HG03439 (cell line): ENCODE results near the gene UBQLN4.

Experiments used
- ATAC-seq: cut with Tn5 transposase; IDR thresholded peaks from one replicate; pipeline ENCODE4 v1.9.1; 2021; ENCODE audit warnings: mild to moderate bottlenecking, moderate library complexity; ENCODE audit not compliant: unreplicated experiment

Gene UBQLN4

GRCh38 chr1:156020293-156021092 is 33.1 kb downstream of the UBQLN4 start, which contains the start of gene SSR2:
Gene SSR2, minus strand, starts transcription at chr1:156020951. Its CDS starts 784 bp downstream, at chr1:156020167.
- ATAC-seq: peak; percentile 89

GRCh38 chr1:156019946-156020292 is 33.7 kb downstream of the UBQLN4 start:
- ATAC-seq: no peak

DNA sequence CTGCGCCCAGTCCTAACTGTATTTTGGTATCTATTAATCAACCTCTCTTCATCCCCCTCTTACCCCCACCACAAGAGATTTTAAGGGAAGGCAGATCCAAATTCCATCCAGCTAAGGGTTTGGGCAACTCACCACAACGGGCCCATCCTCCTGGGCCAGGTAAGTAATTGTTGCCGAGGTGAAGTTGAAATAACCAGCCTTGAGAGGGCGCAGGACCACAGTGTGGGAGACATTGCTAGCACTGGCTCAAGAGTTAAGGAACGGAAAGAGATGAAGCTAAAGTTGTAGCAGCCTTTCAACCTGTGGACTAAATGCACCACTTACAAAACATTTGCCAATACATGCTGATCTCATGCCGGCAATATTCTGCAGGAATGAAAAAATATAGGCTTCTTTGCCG is 38.8 kb downstream of the UBQLN4 start:
- ATAC-seq: no peak

- peak; percentile 52 for ATAC-seq
Observed at GRCh38 chr1:156012051-156012817, 41.4 kb downstream of the UBQLN4 start.

DNA sequence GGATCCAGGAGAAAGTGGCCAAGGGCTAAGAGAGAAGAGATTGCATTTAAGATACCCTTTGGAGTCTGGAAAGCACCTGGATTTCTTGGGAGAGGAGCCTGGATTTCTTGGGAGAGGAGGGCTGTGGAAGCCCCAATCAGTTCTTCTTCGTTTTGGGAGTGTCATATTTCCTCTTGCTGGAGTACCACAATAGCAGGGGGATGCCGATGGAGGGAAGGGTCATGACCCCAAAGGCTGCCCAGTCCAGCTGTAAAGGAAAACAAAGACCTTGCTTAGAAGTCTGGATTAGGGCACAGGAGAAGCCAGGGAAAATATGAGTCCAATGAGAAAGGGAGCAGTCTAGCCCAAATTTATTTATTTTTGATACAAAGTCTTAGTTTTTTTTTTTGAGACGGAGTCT is 44.2 kb downstream of the UBQLN4 start:
- no peak for ATAC-seq

GRCh38 chr1:156006666-156007376 is 46.8 kb downstream of the UBQLN4 start:
- ATAC-seq: no peak

- ATAC-seq: no peak
Observed at GRCh38 chr1:156004843-156005584, 48.6 kb downstream of the UBQLN4 start.

DNA sequence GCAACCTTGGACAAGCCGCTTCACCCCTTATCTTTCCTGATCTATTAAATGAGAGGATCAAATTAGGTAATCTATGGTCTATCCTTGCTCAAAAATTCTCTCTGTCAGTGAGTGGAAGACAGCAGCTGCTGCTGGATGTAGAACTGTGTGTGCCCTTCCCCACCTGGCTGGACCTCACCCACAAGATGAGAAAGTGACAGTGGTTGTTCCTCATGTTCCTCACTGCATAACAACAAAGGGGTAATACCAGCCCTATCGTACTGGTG is 49.7 kb downstream of the UBQLN4 start:
- no peak for ATAC-seq

- ATAC-seq: no peak
Observed at GRCh38 chr1:156002188-156002911, 51.2 kb downstream of the UBQLN4 start.

- ATAC-seq: no peak
Observed at GRCh38 chr1:156001662-156002171, 51.9 kb downstream of the UBQLN4 start.

DNA sequence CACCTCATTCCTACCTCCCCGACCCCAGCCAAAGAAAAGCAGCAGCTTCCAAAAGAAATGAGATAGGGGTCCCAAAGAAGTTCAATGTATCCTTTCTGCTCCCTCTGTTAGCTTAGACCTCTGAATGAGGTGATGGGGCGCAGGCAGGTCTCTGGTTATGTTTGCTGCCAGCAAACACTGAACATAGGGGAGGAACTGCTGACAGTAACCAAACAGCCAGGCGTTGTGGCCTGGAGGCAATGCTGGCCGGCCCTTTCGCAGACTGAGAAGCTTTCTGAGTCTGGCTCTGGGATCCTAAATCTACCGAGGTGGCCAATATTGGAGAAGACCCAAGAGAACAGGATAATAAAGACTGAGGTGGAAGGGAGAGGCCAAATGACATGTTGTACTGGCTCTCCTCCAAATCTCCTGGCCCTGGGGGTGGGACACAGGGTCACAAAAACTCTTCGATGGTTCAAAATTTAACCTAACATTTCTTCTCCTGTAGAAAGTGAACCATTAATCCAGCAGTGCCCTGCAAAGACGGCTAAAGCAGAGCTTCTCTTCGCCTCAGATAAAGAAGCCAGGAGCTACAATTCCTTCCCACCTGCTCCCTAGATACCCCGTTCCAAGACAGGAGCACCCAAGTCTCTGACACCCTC is 52.5 kb downstream of the UBQLN4 start:
- ATAC-seq: no peak

DNA sequence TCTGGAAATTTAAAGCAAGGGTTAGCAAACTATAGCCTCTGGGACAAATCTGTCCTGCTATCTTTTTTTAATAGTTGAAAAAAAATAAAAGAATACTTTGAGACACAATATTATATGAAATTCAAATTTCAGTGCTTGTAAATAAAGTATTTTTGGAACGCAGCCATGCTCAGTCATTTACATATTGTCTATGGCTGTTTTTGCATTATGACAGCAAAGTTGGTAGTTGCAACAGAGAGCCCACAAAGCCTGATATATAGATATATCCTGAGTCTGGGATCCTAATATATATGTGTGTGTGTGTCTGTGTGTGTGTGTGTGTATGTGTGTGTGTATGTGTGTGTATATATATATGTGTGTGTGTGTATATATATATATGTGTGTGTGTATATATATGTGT is 53.6 kb downstream of the UBQLN4 start:
- no peak for ATAC-seq

- no peak for ATAC-seq
Observed at GRCh38 chr1:155996166-155996565, 57.4 kb downstream of the UBQLN4 start.

DNA sequence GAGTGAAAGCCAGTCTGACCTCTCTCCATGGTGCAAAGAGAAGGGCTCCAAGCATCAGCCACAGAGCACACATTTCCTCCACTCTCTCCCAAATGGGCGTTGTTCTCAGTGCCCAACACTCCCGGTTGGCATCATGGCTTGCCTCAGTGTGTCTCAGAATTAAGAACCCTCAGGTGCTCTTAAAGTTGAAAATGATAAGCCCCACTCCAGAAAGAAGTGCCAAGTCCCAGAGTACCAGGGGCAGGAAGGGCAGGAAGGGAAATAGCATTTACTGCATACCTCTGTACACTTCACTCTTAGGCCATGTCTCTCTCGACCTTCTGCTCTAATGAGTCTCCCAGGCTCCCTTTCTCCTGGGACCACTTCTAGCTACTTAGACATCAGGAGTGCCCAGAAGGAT is 60.0 kb downstream of the UBQLN4 start:
- no peak for ATAC-seq

GRCh38 chr1:155990005-155990739 is 63.4 kb downstream of the UBQLN4 start:
- ATAC-seq: no peak

DNA sequence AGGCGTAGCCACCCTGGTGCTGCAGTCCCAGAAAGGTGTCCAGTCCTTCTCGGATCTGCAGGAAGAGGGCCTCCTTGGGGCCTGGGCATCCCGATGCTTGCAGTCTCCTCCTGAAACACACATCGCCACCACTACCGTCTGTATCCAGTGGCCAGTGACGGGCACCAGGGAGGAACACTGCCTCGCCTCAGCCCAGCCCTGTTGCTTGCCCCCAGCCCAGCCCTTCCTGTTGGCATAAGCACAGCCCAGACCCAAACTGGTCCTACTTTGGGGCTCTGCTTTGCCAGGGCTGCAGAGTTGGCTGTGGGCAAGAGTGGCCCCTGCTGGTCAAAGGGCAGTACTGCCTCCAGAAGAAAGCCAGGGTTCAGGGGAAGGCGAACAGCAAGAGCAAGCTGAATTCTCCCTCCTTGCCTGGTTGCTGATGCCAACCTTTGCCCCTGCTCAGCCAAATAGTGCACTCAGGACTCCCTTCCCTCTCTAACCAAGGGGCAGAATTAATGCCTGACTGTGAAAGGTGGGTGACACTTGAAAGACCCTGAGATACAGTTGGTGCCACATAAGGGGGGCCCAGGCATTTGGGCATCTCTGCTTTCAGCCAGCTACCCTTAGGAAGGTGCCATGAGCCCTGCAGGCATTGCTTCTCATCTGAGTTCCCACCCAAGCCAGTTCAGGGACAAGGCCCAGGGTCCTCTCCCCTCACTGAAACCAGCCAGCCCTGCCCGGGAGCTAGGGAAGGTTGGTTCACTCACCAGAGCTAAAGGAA is 64.2 kb downstream of the UBQLN4 start:
- peak; percentile 71 for ATAC-seq
